Right lobe of liver (tissue), 6 donors: ENCODE data around the gene KRT31. TPM values are rescaled to one million over a fixed set of nuclear protein-coding genes. Genes with fewer than 3 reads are reported as not detected.

Experiments
- ATAC-seq, 4 donors: fragments of 200-7000 bp; cut with Tn5 transposase; one replicate each; pipeline ENCODE4 v1.9.1; 2020; ENCODE audit warnings: mild to moderate bottlenecking in 4 of 4, moderate library complexity in 4 of 4
- DNase-seq, 3 donors: peaks; one replicate each; pipeline ENCODE4 v3.0.0-alpha.2; 2020
- H3K27ac ChIP-seq, 3 donors: fragments of 200-600 bp; one replicate each; pipeline ENCODE4 v1.8.0; 2022
- H3K27me3 ChIP-seq, 2 donors: fragments of 200-600 bp; one replicate each; pipeline ENCODE4 v1.8.0; 2022
- H3K36me3 ChIP-seq, 4 donors: fragments of 200-600 bp; sonication (generic) in 1 of 4; one replicate each; pipeline versions ENCODE4 v1.5.1 to v1.8.0; 2017 to 2022; ENCODE audit warnings: control low read depth in 1 of 4
- H3K4me1 ChIP-seq, 4 donors: fragments of 200-600 bp; sonication (generic) in 1 of 4; one replicate each; pipeline versions ENCODE4 v1.5.1 to v1.8.0; 2017 to 2022; ENCODE audit warnings: control low read depth in 1 of 4
- H3K4me3 ChIP-seq, 3 donors: fragments of 200-600 bp; one replicate each; pipeline ENCODE4 v1.8.0; 2022
- H3K9me3 ChIP-seq, 4 donors: fragments of 200-600 bp; sonication (generic) in 1 of 4; one replicate each; pipeline versions ENCODE4 v1.5.1 to v1.8.0; 2017 to 2022; ENCODE audit warnings: control low read depth in 1 of 4
- CTCF ChIP-seq, 4 donors: fragments of 200-600 bp in 3 of 4; fragments of 450-650 bp in 1 of 4; IDR thresholded peaks; one replicate each; pipeline versions ENCODE4 v1.5.1 to v1.8.0; 2016 to 2022; ENCODE audit warnings: antibody characterized with exemption in 4 of 4, mild to moderate bottlenecking in 2 of 4
- POLR2A ChIP-seq: fragments of 450-650 bp; IDR thresholded peaks from one replicate; pipeline ENCODE4 v1.6.1; 2017; ENCODE audit warnings: antibody characterized with exemption, mild to moderate bottlenecking
- WGBS: methylation state at CpG from one replicate; pipeline ENCODE4 v1.1.6; 2018; ENCODE audit warnings: low coverage, low lambda C conversion rate; ENCODE audit not compliant: insufficient coverage; ENCODE audit errors: missing lambda C conversion rate; 5-methylcytosine and 5-hydroxymethylcytosine counted together
- intact Hi-C, 2 donors: fragments of 100-400 bp; cut with DNase I; formaldehyde crosslinking; loops; one replicate each; pipeline versions ENCODE4 v1.11.2 to v1.14.1; 2022
- total RNA-seq, 6 experiments: library from RNA; depleted of rRNA in 2 of 6; stranded (reverse); fragments of >200 nt in 2 of 6; fragmentation: NEBNext Ultra II Directional in 3 of 6; extraction: Animal tissue kit (Norgen Biotek cat#: 25700) in 3 of 6; gene quantifications; one replicate each; pipeline versions ENCODE4 v1.1.0 to v1.2.4, GENCODE V29; 2016 to 2023
- donor health status: DM: no; HTN: yes; CAD: no.
- donor health status: DM: no; HTN: no; CAD: no.
- donor health status: DM: no; HTN: no; CAD: no.
- donor health status: DM: no; HTN: yes; CAD: no.
- donor health status: DM: no; HTN: yes; CAD: no.

The KRT31 gene
- total RNA-seq, 6 experiments from 2014 or later, result not detected

GRCh38 chr17:41420134-41420533 is 22.7 kb upstream of the KRT31 start:
- 75% methylated on average over 4 of the region's 4 CpGs for WGBS
- Histone ChIP-seq H3K9me3 (no peaks in the 10 kb centered on the region), H3K4me1 (peaks cover 0 to 23% (median 6%) of the 10 kb centered on the region in 4 donors), H3K4me3 (no peak overlapping the region), H3K36me3 (no peaks in the 10 kb centered on the region), H3K27me3 (no peaks in the 10 kb centered on the region), H3K27ac (no peak overlapping the region)
- intact Hi-C loops, result no loop called here
- TF ChIP-seq POLR2A, result no peak
- no peak for TF ChIP-seq CTCF (IDR thresholded peaks at IDR 0.05)
- DNase-seq (no peak), ATAC-seq (no peak)

- WGBS, result 100% methylated on average over 1 of the region's 4 CpGs
- TF ChIP-seq POLR2A (no peak), CTCF (IDR thresholded peaks at IDR 0.05) (no peak)
- no peak for ATAC-seq
Measured at GRCh38 chr17:41419716-41420115, 22.3 kb upstream of the KRT31 start.

GRCh38 chr17:41418116-41418860 is 20.9 kb upstream of the KRT31 start:
- 85% methylated on average over 5 of the region's 7 CpGs for WGBS
- Histone ChIP-seq H3K4me3 (no peak overlapping the region), H3K27me3 (no peaks in the 10 kb centered on the region), H3K36me3 (no peaks in the 10 kb centered on the region), H3K27ac (no peak overlapping the region), H3K9me3 (no peaks in the 10 kb centered on the region), H3K4me1 (peaks cover 0 to 23% (median 6%) of the 10 kb centered on the region in 4 donors)
- intact Hi-C loops, result no loop called here
- TF ChIP-seq CTCF (IDR thresholded peaks at IDR 0.05), result no peak
- no peak for TF ChIP-seq POLR2A
- DNase-seq (no peak), ATAC-seq (no peak)

More at GRCh38 chr17:41419716-41420115, 22.3 kb upstream of the KRT31 start:
- H3K27ac ChIP-seq, result no peak overlapping the region
- no peaks in the 10 kb centered on the region for H3K36me3 ChIP-seq
- DNase-seq, result no peak
- H3K4me3 ChIP-seq, result no peak overlapping the region
- intact Hi-C loops, result no loop called here
- no peaks in the 10 kb centered on the region for H3K27me3 ChIP-seq
- peaks cover 0 to 23% (median 6%) of the 10 kb centered on the region in 4 donors for H3K4me1 ChIP-seq
- H3K9me3 ChIP-seq, result no peaks in the 10 kb centered on the region

- DNase-seq (no peak), ATAC-seq (no peak)
- TF ChIP-seq POLR2A (no peak), CTCF (IDR thresholded peaks at IDR 0.05) (peak in 1 of 4 donors; percentile 11)
- Histone ChIP-seq H3K27ac (no peak overlapping the region), H3K36me3 (no peaks in the 10 kb centered on the region), H3K9me3 (no peaks in the 10 kb centered on the region), H3K4me3 (no peak overlapping the region), H3K4me1 (peaks cover 0 to 23% (median 6%) of the 10 kb centered on the region in 4 donors), H3K27me3 (no peaks in the 10 kb centered on the region)
- 60% methylated on average over 3 of the region's 4 CpGs for WGBS
- intact Hi-C loops, result no loop called here
Measured at GRCh38 chr17:41417576-41418015, 20.2 kb upstream of the KRT31 start.
